Measurements from ENCODE around the gene LRRC39. TPM values are rescaled to one million over a fixed set of nuclear protein-coding genes. Genes with fewer than 3 reads are reported as not detected.

Gene LRRC39
- total and polyA plus RNA-seq, 12 donors = 1.3 to 52.0 (median 11.7) TPM

DNA sequence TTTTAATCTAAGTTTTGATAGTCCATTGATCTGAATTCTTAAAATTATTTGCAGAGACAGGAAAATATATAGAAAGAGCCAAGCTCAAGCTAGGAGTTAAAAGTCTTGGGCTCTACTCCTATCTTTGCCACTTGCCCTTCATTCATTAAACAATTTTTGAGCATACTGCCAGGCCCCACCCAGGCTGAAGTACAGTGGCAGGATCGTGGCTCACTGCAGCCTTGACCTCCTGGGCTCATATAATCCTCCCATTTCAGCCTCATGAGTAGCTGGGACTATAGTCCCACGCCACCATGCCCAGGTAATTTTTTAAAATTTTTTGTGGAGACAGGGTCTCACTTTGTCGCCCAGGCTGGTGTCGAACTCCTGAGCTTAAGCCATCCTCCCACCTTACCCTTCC is 36.9 kb downstream of the LRRC39 start:
- intact Hi-C loops (cut with DNase I) = loop anchor here in 1 of 2 donors (10.0 kb wide), 1 partner anchor 134 kb away; no protein-coding TSS in a partner anchor
- WGBS, 4 donors = 81 to 84% (median 82%) methylated on average over 4 of the region's 4 CpGs
- no peak for TF ChIP-seq POLR2A (IDR thresholded peaks at IDR 0.05)
- TF ChIP-seq, protein P1, sequence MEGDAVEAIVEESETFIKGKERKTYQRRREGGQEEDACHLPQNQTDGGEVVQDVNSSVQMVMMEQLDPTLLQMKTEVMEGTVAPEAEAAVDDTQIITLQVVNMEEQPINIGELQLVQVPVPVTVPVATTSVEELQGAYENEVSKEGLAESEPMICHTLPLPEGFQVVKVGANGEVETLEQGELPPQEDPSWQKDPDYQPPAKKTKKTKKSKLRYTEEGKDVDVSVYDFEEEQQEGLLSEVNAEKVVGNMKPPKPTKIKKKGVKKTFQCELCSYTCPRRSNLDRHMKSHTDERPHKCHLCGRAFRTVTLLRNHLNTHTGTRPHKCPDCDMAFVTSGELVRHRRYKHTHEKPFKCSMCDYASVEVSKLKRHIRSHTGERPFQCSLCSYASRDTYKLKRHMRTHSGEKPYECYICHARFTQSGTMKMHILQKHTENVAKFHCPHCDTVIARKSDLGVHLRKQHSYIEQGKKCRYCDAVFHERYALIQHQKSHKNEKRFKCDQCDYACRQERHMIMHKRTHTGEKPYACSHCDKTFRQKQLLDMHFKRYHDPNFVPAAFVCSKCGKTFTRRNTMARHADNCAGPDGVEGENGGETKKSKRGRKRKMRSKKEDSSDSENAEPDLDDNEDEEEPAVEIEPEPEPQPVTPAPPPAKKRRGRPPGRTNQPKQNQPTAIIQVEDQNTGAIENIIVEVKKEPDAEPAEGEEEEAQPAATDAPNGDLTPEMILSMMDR (IDR thresholded peaks at IDR 0.05) = no peak
- no peak for DNase-seq
- H3K4me3 ChIP-seq = no peak overlapping the region
- H3K36me3 ChIP-seq (replicated peaks in 1 of 2) = peaks cover 0 to 90% of the 10 kb centered on the region in 2 donors
- H3K4me1 ChIP-seq (replicated peaks in 1 of 2) = no peaks in the 10 kb centered on the region
- no peak overlapping the region for H3K27ac ChIP-seq
- no peaks in the 10 kb centered on the region for H3K27me3 ChIP-seq
- H3K9me3 ChIP-seq (replicated peaks in 1 of 3) = no peaks in the 10 kb centered on the region

- Histone ChIP-seq H3K4me1 (replicated peaks in 1 of 2) (peaks cover 12 to 17% of the 10 kb centered on the region in 2 donors), H3K36me3 (replicated peaks in 1 of 2) (peaks cover 0 to 56% of the 10 kb centered on the region in 2 donors), H3K27me3 (no peaks in the 10 kb centered on the region), H3K27ac (no peak overlapping the region), H3K4me3 (no peak overlapping the region), H3K9me3 (replicated peaks in 1 of 3) (no peaks in the 10 kb centered on the region)
- no peak for DNase-seq
- intact Hi-C loops (cut with DNase I) = no loop called here
- TF ChIP-seq POLR2A (IDR thresholded peaks at IDR 0.05) = no peak
- TF ChIP-seq, protein P1 (IDR thresholded peaks at IDR 0.05) = no peak
- 95 to 100% (median 97%) methylated on average over 2 of the region's 2 CpGs for WGBS, 4 donors
Measured at GRCh38 chr1:100137602-100138001, 40.5 kb downstream of the LRRC39 start.

DNA sequence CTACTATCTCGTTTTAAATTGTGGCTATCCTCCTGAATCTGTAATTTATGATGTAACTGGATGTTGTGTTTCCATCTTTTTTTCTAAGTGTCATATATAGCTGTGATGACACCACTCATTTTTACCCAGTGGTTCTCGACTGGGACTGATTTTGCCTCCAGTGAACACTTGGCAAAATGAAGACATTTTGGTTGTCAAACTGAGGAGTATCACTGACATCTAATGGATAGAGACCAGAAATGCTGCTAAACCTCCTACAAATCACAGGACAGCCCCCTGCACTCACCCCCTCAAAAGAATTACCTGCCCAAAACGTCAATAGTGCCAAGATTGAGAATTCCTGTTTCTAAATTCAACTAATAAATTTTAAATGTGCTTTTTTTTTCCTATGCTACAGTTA is 43.2 kb downstream of the LRRC39 start:
- no peaks in the 10 kb centered on the region for H3K27me3 ChIP-seq
- H3K36me3 ChIP-seq (replicated peaks in 1 of 2) = peaks cover 0 to 28% of the 10 kb centered on the region in 2 donors
- no peak for DNase-seq
- intact Hi-C loops (cut with DNase I) = no loop called here
- 67 to 83% (median 69%) methylated on average over 3 of the region's 3 CpGs for WGBS, 4 donors
- no peak overlapping the region for H3K4me3 ChIP-seq
- H3K27ac ChIP-seq = no peak overlapping the region
- H3K9me3 ChIP-seq (replicated peaks in 1 of 3) = no peaks in the 10 kb centered on the region
- H3K4me1 ChIP-seq (replicated peaks in 1 of 2) = peaks cover 23 to 30% of the 10 kb centered on the region in 2 donors
- TF ChIP-seq POLR2A (IDR thresholded peaks at IDR 0.05) = no peak
- TF ChIP-seq, protein P1 (IDR thresholded peaks at IDR 0.05) = no peak

DNA sequence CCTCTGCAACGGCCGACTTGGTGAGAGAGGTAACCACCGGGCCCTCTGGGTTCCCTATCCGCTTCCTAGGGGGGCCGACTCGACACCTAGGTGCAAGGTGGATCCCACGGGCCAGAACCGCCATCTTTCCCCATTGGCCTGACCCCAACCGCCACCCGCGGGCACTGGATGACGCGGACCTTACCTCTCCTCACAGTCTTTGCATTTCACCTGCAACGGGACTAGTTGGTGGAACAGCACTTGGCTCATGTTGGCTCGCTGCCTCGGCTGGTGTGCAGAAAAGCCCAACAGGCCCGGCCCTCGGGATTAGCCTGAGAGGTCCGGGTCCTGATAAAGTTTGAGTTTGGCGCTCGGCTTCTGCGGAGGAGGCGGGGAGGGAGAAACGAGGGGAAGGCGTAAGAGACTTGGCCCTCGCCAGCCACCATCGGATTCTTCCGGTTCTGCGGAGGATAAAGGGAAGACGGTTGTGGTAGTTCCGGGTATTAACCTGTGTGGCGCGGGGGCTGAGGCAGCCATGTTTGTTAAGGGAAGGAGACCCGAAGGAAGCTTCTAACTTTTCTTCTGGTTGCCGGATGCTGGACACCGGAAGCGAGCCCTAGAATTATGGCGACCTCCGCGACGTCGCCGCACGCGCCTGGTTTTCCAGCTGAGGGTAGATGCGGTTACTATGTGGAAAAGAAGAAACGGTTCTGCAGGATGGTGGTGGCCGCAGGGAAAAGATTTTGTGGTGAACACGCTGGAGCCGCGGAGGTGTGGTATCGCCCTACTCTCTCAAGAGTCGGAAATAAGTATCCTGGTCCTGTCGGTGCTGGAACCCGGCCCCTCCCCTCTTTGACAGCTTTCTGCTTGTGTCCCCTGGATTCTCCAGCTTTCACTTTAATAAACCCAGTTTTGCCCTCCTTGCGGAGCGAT is 45.2 kb downstream of the LRRC39 start, which contains the start of the genes SASS6 and TRMT13:
Gene SASS6 (minus strand): TSS at position 365 of the 912 bp plus-strand sequence. CDS start 116 bp downstream, at position 249.
Gene TRMT13 (plus strand): TSS at position 598 of the 912 bp plus-strand sequence. CDS start 6 bp downstream, at position 604.
- Histone ChIP-seq H3K36me3 (replicated peaks in 1 of 2) (peaks cover 0 to 8% of the 10 kb centered on the region in 2 donors), H3K9me3 (replicated peaks in 1 of 3) (no peaks in the 10 kb centered on the region), H3K4me3 (peak within 1 kb of the TSS; percentile 63 to 90 (median 72)), H3K27ac (peak within 1 kb of the TSS in 4 of 5 donors; percentile 59 to 78 (median 66)), H3K27me3 (no peaks in the 10 kb centered on the region), H3K4me1 (replicated peaks in 1 of 2) (peaks cover 23 to 30% of the 10 kb centered on the region in 2 donors)
- TF ChIP-seq, protein P1 (IDR thresholded peaks at IDR 0.05) = peak in 2 of 6 experiments; percentile 45 to 51
- TF ChIP-seq POLR2A (IDR thresholded peaks at IDR 0.05) = peak in 1 of 2 donors; percentile 45
- WGBS, 4 donors = 0 to 1% (median 0%) methylated on average over 46 to 57 of the region's 57 CpGs
- intact Hi-C loops (cut with DNase I) = no loop called here
- peak; percentile 96 to 99 (median 98) for DNase-seq
